HG03378 (cell line): ENCODE measurements around the gene RNPS1.

Experiments used
- ATAC-seq: cut with Tn5 transposase; IDR thresholded peaks from one replicate; pipeline ENCODE4 v1.9.1; 2021; ENCODE audit warnings: mild to moderate bottlenecking, moderate library complexity; ENCODE audit not compliant: unreplicated experiment

Gene RNPS1

GRCh38 chr16:2267913-2268666 is at the start of gene RNPS1:
Gene RNPS1 (minus strand): TSS chr16:2268126. CDS start chr16:2264643, 3,483 bp downstream.
- ATAC-seq = peak; percentile 61

DNA sequence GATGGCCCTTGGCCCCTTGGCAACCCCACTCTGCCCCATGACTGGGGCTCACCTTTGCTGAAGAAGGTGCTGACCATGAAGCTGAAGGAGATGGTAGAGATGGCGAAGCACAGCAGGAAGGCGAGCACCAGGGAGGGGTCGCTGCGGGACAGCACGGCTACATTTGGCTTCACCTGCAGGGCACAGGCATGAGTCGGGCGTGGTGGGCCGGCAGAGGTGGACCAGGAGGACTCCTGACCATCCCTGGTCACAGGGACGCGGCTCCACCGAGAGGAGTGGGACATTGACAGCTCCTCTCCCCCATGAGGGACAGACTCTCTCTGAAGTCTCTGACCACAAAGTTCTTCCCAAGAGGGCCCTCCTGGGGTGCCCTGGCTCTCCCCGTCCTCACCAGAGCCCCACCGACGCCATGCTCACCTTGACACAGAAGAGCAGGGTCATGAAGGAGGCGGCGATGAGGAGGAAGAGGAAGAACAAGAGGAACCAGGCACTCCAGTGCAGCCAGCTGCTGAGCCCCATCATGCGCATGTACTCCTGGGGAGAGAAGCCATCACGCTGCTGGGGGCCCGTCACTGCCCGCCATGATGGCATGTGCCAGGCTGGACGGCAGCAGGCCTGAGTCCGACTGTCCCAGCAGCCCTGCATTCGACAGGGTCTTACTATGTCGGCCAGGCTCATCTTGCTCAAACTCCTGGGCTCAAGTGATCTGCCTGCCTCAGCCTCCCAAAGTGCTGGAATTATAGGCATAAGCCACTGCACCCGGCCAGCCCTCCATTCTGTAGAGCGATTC is 49.5 kb upstream of the RNPS1 start:
- no peak for ATAC-seq

DNA sequence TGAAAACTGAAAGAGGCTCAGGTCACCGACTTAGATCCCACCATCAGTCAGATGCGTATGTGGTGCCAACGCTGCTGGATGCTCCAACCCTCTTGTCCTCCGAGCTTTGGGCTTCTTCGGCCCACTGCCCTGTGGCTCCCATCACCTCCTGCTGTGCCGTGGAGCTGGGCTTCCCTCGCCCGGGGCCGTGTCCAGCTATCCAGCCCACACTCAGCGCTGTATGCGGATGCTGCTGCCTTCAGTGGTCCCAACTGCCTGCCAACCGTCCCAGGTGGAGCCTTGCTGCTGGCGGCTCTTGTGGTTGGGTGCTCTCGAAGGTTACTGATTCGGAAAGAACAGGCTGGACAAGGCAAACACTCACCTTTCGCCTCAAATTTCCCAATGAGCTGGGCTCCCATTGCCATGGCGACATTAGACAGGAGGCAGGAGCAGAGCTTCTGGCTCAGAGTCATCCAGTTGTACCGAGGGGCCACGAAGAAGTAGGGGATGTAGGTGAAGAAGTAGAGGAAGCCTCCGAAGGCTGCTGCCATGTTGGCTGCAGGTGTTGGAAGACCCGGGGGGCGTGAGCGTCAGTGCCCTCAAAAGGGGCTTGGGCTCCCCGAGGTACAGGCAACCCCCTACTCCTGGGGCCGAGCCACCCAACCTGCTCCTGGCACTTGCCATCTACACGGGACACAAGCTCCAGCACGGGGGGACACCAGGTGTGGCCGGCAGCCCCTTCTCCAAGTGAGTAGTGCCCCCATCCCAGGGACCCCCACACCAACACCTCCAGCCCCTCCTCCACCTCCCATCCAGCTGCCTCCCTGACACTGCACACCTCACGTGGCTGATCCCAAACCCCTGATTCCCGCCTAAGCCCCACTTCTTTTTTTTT is 40.4 kb upstream of the RNPS1 start:
- ATAC-seq = no peak

DNA sequence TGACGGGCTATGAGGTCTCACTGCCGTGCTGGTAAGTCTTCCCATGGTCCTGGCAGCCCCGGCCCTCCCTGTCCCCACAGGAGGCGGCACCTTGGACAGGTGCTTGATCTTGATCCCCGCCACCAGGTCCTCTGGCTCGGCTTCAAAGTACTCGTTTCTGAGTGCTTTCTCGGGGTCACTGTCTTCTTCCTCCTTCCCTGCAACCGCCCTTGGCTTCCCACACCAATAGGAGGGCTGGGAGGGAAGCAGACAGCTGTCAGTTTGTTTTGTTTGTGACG is 31.9 kb upstream of the RNPS1 start:
- ATAC-seq = no peak

- no peak for ATAC-seq
Measured at GRCh38 chr16:2299121-2299914, 31.4 kb upstream of the RNPS1 start.

GRCh38 chr16:2298621-2299020 is 30.7 kb upstream of the RNPS1 start:
- no peak for ATAC-seq

- no peak for ATAC-seq
Measured at GRCh38 chr16:2297506-2297860, 29.6 kb upstream of the RNPS1 start.

DNA sequence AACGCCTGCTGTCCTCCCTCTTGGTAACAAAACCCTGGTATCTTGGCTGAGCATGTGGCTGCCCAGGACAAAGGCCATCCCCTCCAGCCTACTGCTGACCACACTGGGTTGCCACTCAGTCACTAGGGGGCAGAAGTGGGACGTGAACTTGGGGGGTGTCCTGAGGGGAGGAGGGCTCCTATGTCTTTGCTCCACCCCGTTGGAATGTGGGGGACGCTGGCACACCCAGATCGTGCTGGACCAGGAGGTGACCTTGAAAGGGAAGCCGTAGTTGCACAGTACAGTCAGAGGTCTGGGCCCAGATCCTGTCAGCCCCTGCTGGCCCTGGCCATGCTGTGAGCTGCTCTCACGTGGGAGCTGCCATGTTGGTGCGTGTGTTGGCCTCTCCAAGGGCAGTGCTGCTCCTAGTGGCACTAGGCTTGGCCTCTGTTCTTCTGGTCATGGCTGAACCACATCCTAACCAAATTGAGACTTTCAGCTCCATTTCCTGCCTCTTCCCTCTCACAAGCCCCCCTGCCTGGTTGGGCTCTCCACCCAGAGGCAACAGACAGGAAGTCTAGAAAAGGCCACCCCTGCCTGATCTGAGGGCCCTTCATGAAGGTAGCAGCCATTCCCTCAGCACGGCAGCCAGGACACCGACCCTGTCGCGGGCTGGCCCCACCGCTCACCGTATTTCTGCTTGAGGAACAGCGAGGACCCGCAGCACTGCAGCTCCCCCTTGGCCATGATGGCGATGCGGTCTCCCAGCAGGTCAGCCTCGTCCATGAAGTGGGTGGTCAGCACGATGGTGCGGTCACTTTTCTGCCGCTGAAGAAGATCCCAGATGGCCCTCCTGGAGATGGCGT is 29.0 kb upstream of the RNPS1 start:
- ATAC-seq = no peak

- ATAC-seq = no peak
Measured at GRCh38 chr16:2295056-2295798, 27.3 kb upstream of the RNPS1 start.

DNA sequence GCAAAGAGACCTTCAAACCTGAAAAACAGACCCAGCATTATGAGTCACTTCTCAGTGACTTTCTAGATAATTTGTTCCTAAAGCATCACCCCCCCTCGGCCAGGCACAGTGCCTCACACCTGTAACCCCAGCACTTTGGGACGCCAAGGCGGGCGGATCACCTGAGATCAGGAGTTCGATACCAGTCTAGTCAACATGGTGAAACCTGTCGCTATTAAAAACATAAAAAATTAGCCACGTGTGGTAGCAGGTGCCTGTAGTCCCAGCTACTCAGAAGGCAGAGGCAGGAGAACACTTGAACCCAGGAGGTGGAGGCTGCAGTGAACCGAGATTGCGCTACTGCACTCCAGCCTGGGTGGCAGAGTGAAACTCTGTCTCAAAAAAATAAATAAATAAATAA is 24.3 kb upstream of the RNPS1 start:
- ATAC-seq = no peak

GRCh38 chr16:2289282-2289681 is 21.4 kb upstream of the RNPS1 start:
- no peak for ATAC-seq

GRCh38 chr16:2288726-2289125 is 20.8 kb upstream of the RNPS1 start:
- no peak for ATAC-seq

GRCh38 chr16:2287916-2288547 is 20.1 kb upstream of the RNPS1 start:
- no peak for ATAC-seq

DNA sequence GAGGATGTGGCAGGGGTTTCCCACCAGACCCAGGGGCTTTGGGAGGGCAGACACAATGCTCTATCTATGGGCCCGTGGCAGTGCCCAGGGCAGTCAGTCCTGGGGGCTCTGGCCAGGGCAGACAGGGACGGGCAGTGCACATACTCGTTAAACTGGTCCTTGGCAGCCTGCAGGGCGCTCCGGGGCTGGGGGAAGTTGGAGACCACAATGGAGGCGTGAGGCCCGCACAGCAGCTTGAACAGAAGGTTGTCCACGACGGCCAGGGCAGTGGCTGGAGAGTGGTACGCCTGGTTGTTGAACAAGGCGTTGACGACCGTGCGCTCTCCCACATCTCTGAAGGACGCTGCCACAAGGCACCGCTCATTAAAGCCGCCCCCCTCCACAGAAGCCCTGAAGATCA is 18.6 kb upstream of the RNPS1 start:
- no peak for ATAC-seq

DNA sequence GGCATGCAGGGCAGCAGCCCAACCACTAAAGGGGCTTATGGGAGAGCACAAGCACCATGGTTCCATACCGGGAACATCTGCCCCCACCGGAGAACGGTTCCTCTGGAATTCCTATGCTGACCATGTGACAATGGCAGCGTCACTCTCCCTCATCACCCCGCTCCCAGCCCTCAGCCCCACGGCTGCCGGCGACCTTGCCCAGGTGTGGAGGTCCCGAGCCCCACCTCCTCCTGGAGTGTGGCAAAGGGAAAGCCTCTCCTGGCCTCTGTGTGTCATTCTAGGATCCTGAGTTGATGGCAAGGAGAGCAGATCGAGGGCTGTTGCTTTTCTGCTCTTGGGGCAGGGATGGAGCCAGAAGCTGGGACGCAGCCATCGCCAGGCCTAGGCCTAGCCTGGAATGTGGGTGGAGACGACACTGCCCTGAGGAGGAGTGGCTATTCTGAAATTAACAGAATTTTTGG is 17.8 kb upstream of the RNPS1 start:
- ATAC-seq = no peak

GRCh38 chr16:2284797-2285576 is 17.1 kb upstream of the RNPS1 start:
- no peak for ATAC-seq

GRCh38 chr16:2284001-2284770 is 16.3 kb upstream of the RNPS1 start:
- no peak for ATAC-seq
